ENCODE results near the gene SZT2. TPM values are rescaled to one million over a fixed set of nuclear protein-coding genes. Genes with fewer than 3 reads are reported as not detected.
A peak's percentile ranks its signal among the peaks of the same experiment; 100 is the strongest.

SZT2 gene
- total RNA-seq, 3 donors from 2014 or later = 29.1 to 49.2 (median 44.3) TPM

DNA sequence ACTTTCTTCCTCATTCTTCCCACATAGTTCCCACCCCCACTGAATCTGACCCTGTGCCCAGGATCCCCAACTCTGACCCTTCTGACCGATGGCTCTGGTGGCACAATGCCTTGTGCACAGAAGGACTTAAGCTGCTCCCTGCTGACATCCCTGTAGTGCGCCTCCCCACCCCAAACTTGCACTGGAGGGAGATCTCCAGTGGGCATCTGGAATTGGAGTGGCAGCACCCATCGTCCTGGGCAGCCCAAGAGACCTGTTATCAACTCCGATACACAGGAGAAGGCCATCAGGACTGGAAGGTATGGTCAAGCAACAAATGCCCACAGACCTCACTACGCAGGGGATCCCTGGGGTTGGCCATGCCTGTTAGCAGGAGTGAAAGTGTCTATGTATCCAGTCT lies 43.1 kb upstream of the SZT2 start:
- no peak for DNase-seq (ENCODE audit: low spot score in 2 of 2)
- Histone ChIP-seq H3K36me3 (no peaks in the 10 kb centered on the region), H3K9me3 (no peaks in the 10 kb centered on the region), H3K4me3 (no peak overlapping the region), H3K27ac (no peak overlapping the region), H3K27me3 (no peaks in the 10 kb centered on the region), H3K4me1 (no peaks in the 10 kb centered on the region)
- TF ChIP-seq POLR2A (IDR thresholded peaks at IDR 0.05) = no peak
- TF ChIP-seq, protein P1, sequence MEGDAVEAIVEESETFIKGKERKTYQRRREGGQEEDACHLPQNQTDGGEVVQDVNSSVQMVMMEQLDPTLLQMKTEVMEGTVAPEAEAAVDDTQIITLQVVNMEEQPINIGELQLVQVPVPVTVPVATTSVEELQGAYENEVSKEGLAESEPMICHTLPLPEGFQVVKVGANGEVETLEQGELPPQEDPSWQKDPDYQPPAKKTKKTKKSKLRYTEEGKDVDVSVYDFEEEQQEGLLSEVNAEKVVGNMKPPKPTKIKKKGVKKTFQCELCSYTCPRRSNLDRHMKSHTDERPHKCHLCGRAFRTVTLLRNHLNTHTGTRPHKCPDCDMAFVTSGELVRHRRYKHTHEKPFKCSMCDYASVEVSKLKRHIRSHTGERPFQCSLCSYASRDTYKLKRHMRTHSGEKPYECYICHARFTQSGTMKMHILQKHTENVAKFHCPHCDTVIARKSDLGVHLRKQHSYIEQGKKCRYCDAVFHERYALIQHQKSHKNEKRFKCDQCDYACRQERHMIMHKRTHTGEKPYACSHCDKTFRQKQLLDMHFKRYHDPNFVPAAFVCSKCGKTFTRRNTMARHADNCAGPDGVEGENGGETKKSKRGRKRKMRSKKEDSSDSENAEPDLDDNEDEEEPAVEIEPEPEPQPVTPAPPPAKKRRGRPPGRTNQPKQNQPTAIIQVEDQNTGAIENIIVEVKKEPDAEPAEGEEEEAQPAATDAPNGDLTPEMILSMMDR (IDR thresholded peaks at IDR 0.05) = no peak
- TF ChIP-seq POLR2AphosphoS5 (IDR thresholded peaks at IDR 0.05) = no peak
- intact Hi-C loops (cut with DNase I; ENCODE audit: low total_unique reads) = no loop called here

DNA sequence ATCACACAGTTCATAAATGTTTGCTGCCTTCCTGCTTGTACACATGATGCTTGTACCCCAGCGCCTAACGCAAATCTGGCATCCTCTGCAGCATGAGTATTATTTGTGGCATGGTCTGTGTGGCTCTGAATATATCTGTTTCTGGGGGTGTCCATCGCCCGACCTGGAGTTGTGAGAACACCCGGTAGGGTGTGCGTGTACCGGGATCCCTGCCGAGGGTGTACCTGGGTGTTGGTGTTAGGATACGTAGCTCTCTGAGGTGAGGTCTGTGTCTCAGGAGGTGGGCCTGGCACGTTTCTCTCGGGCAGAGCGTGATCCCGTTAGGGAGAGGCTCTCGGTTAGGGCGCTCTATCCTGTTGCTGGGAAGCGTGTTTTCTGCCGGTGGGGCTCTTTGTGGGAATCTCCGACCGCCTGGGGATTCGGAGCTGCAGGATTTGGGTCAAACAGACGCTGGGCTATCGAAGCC lies 41.3 kb upstream of the SZT2 start:
- H3K4me1 ChIP-seq = no peaks in the 10 kb centered on the region
- no peaks in the 10 kb centered on the region for H3K36me3 ChIP-seq
- H3K27ac ChIP-seq = peak overlapping the region; percentile 97 to 99
- DNase-seq (ENCODE audit: low spot score in 2 of 2) = no peak
- no peaks in the 10 kb centered on the region for H3K9me3 ChIP-seq
- TF ChIP-seq POLR2AphosphoS5 (IDR thresholded peaks at IDR 0.05) (no peak), POLR2A (IDR thresholded peaks at IDR 0.05) (no peak)
- TF ChIP-seq, protein P1 (IDR thresholded peaks at IDR 0.05) = no peak
- H3K4me3 ChIP-seq = peak overlapping the region; percentile 48 to 74 (median 67)
- no peaks in the 10 kb centered on the region for H3K27me3 ChIP-seq
- intact Hi-C loops (cut with DNase I; ENCODE audit: low total_unique reads) = no loop called here

- H3K27me3 ChIP-seq = no peaks in the 10 kb centered on the region
- peak overlapping the region; percentile 97 to 99 for H3K27ac ChIP-seq
- H3K9me3 ChIP-seq = no peaks in the 10 kb centered on the region
- H3K4me3 ChIP-seq = peak overlapping the region; percentile 48 to 74 (median 67)
- no peaks in the 10 kb centered on the region for H3K4me1 ChIP-seq
- intact Hi-C loops (cut with DNase I; ENCODE audit: low total_unique reads) = no loop called here
- H3K36me3 ChIP-seq = no peaks in the 10 kb centered on the region
- peak; percentile 41 for TF ChIP-seq POLR2A (IDR thresholded peaks at IDR 0.05)
- peak in 2 of 3 donors; percentile 9 to 84 for TF ChIP-seq POLR2AphosphoS5 (IDR thresholded peaks at IDR 0.05)
- TF ChIP-seq, protein P1 (IDR thresholded peaks at IDR 0.05) = no peak
- peak; percentile 91 to 92 for DNase-seq (ENCODE audit: low spot score in 2 of 2)
These were observed 40.7 kb upstream of the SZT2 start for GRCh38 chr1:43348809-43349593.

GRCh38 chr1:43349594-43350306 lies 39.9 kb upstream of the SZT2 start:
- H3K27ac ChIP-seq = peak overlapping the region; percentile 97 to 99
- H3K27me3 ChIP-seq = no peaks in the 10 kb centered on the region
- intact Hi-C loops (cut with DNase I; ENCODE audit: low total_unique reads) = no loop called here
- peak in 1 of 2 donors; percentile 30 for DNase-seq (ENCODE audit: low spot score in 2 of 2)
- TF ChIP-seq, protein P1 (IDR thresholded peaks at IDR 0.05) = no peak
- TF ChIP-seq POLR2AphosphoS5 (IDR thresholded peaks at IDR 0.05) (no peak), POLR2A (IDR thresholded peaks at IDR 0.05) (no peak)
- no peaks in the 10 kb centered on the region for H3K9me3 ChIP-seq
- H3K4me3 ChIP-seq = peak overlapping the region; percentile 48 to 74 (median 67)
- H3K4me1 ChIP-seq = no peaks in the 10 kb centered on the region
- no peaks in the 10 kb centered on the region for H3K36me3 ChIP-seq

GRCh38 chr1:43350976-43351375 lies 38.7 kb upstream of the SZT2 start:
- no peaks in the 10 kb centered on the region for H3K27me3 ChIP-seq
- no peaks in the 10 kb centered on the region for H3K36me3 ChIP-seq
- intact Hi-C loops (cut with DNase I; ENCODE audit: low total_unique reads) = no loop called here
- no peak for DNase-seq (ENCODE audit: low spot score in 2 of 2)
- TF ChIP-seq POLR2A (IDR thresholded peaks at IDR 0.05) = no peak
- no peak for TF ChIP-seq POLR2AphosphoS5 (IDR thresholded peaks at IDR 0.05)
- TF ChIP-seq, protein P1 (IDR thresholded peaks at IDR 0.05) = no peak
- H3K4me1 ChIP-seq = no peaks in the 10 kb centered on the region
- no peaks in the 10 kb centered on the region for H3K9me3 ChIP-seq
- no peak overlapping the region for H3K27ac ChIP-seq
- H3K4me3 ChIP-seq = no peak overlapping the region

Data from breast epithelium (tissue), 4 donors.